ENCODE data around the gene HSD17B12. TPM values are rescaled to one million over a fixed set of nuclear protein-coding genes. Genes with fewer than 3 reads are reported as not detected.
A peak's percentile ranks its signal among the peaks of the same experiment; 100 is the strongest.

The HSD17B12 gene
- polyA plus RNA-seq, 3 donors: 13.3 to 35.5 (median 30.4) TPM

DNA sequence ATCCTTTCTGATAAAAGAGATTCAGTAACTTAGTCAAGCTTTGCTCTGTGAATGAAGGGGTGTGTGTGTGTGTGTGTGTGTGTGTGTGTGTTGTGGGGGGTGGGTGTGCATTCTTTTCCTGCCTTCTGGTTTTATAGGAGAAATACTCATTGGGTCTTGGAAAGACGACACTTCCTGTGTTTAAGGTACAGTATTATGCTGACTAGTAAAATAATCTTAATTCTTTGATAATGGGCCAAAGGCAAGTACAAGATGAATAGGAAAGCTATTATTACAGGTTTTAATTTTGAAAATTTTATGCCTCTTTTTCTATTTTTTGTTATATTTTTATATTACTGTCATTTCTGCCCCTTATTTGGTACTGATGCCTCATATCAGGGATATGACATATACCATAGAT, 26.1 kb downstream of the HSD17B12 start:
- Mint-ChIP-seq H3K4me1 (no peaks in the 10 kb centered on the region), H3K36me3 (peaks cover 9 to 10% of the 10 kb centered on the region in 2 donors), H3K9me3 (peaks cover 0 to 12% (median 2%) of the 10 kb centered on the region in 7 donors), H3K27ac (no peak overlapping the region), H3K27me3 (ENCODE audit: low read depth in 3 of 3) (no peaks in the 10 kb centered on the region), H3K4me3 (no peak overlapping the region)
- peaks cover 7% of the 10 kb centered on the region for H3K79me2 ChIP-seq (ENCODE audit: insufficient read depth, low read length)
- peaks cover 0 to under 1% of the 10 kb centered on the region in 2 donors for H3K9me3 ChIP-seq (replicated peaks in 1 of 2; ENCODE audit: control insufficient read depth in 1 of 2, insufficient read depth in 1 of 2, low read length in 2 of 2)
- intact Hi-C loops (cut with micrococcal nuclease): no loop called here
- no peak overlapping the region for H3K9ac ChIP-seq (ENCODE audit: insufficient read depth, low read length, poor library complexity, severe bottlenecking)
- H3K27ac ChIP-seq (ENCODE audit: low read depth in 1 of 2, low read length in 2 of 2): no peak overlapping the region
- H3K27me3 ChIP-seq (ENCODE audit: control insufficient read depth in 2 of 2, insufficient read depth in 2 of 2, low read length in 2 of 2): no peaks in the 10 kb centered on the region
- TF ChIP-seq, protein P1, sequence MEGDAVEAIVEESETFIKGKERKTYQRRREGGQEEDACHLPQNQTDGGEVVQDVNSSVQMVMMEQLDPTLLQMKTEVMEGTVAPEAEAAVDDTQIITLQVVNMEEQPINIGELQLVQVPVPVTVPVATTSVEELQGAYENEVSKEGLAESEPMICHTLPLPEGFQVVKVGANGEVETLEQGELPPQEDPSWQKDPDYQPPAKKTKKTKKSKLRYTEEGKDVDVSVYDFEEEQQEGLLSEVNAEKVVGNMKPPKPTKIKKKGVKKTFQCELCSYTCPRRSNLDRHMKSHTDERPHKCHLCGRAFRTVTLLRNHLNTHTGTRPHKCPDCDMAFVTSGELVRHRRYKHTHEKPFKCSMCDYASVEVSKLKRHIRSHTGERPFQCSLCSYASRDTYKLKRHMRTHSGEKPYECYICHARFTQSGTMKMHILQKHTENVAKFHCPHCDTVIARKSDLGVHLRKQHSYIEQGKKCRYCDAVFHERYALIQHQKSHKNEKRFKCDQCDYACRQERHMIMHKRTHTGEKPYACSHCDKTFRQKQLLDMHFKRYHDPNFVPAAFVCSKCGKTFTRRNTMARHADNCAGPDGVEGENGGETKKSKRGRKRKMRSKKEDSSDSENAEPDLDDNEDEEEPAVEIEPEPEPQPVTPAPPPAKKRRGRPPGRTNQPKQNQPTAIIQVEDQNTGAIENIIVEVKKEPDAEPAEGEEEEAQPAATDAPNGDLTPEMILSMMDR (IDR thresholded peaks at IDR 0.05): no peak
- no peak overlapping the region for H3K4me2 ChIP-seq (replicated peaks; ENCODE audit: extremely low read depth, low read length, poor library complexity, severe bottlenecking)
- DNase-seq: no peak
- H4K20me1 ChIP-seq (ENCODE audit: insufficient read depth, low read length): no peaks in the 10 kb centered on the region
- WGBS (ENCODE audit: insufficient coverage): no CpG with 5 or more reads among the region's 1 CpG
- H3K4me3 ChIP-seq (replicated peaks in 1 of 3; ENCODE audit: low read depth in 2 of 3, low read length in 3 of 3): no peak overlapping the region
- H3K4me1 ChIP-seq (ENCODE audit: control insufficient read depth in 1 of 2, insufficient read depth in 2 of 2, low read length in 2 of 2): no peaks in the 10 kb centered on the region
- H2AFZ ChIP-seq (ENCODE audit: insufficient read depth, low read depth, low read length, poor library complexity, severe bottlenecking): no peak overlapping the region
- no peaks in the 10 kb centered on the region for H3K36me3 ChIP-seq (replicated peaks in 1 of 2; ENCODE audit: control insufficient read depth in 1 of 2, insufficient read depth in 2 of 2, low read length in 2 of 2)

- TF ChIP-seq, protein P1 (IDR thresholded peaks at IDR 0.05): peak; percentile 18
- Histone ChIP-seq H4K20me1 (ENCODE audit: insufficient read depth, low read length) (no peaks in the 10 kb centered on the region), H3K36me3 (replicated peaks in 1 of 2; ENCODE audit: control insufficient read depth in 1 of 2, insufficient read depth in 2 of 2, low read length in 2 of 2) (no peaks in the 10 kb centered on the region), H3K9me3 (replicated peaks in 1 of 2; ENCODE audit: control insufficient read depth in 1 of 2, insufficient read depth in 1 of 2, low read length in 2 of 2) (no peaks in the 10 kb centered on the region), H3K4me2 (replicated peaks; ENCODE audit: extremely low read depth, low read length, poor library complexity, severe bottlenecking) (no peak overlapping the region), H2AFZ (ENCODE audit: insufficient read depth, low read depth, low read length, poor library complexity, severe bottlenecking) (no peak overlapping the region), H3K4me3 (replicated peaks in 1 of 3; ENCODE audit: low read depth in 2 of 3, low read length in 3 of 3) (no peak overlapping the region), H3K27ac (ENCODE audit: low read depth in 1 of 2, low read length in 2 of 2) (no peak overlapping the region), H3K27me3 (ENCODE audit: control insufficient read depth in 2 of 2, insufficient read depth in 2 of 2, low read length in 2 of 2) (no peaks in the 10 kb centered on the region), H3K4me1 (ENCODE audit: control insufficient read depth in 1 of 2, insufficient read depth in 2 of 2, low read length in 2 of 2) (no peaks in the 10 kb centered on the region), H3K79me2 (ENCODE audit: insufficient read depth, low read length) (peaks cover 5% of the 10 kb centered on the region), H3K9ac (ENCODE audit: insufficient read depth, low read length, poor library complexity, severe bottlenecking) (no peak overlapping the region)
- Mint-ChIP-seq H3K27me3 (ENCODE audit: low read depth in 3 of 3) (no peaks in the 10 kb centered on the region), H3K27ac (no peak overlapping the region), H3K4me1 (no peaks in the 10 kb centered on the region), H3K9me3 (peaks cover 0 to 3% (median 0%) of the 10 kb centered on the region in 7 donors), H3K4me3 (no peak overlapping the region), H3K36me3 (peaks cover 8 to 15% of the 10 kb centered on the region in 2 donors)
- no peak for DNase-seq
- WGBS (ENCODE audit: insufficient coverage): no CpG with 5 or more reads among the region's 4 CpGs
- intact Hi-C loops (cut with micrococcal nuclease): no loop called here
Measured at GRCh38 chr11:43708776-43709175, 28.2 kb downstream of the HSD17B12 start.
